Measurements from ENCODE around the gene PCBP3.
A peak's percentile ranks its signal among the peaks of the same experiment; 100 is the strongest.

The PCBP3 gene

GRCh38 chr21:45636951-45637646 is 6.4 kb upstream of the PCBP3 start:
- Histone ChIP-seq H3K4me3 (ENCODE audit: low read length in 2 of 2) (no peak overlapping the region), H3K9ac (ENCODE audit: low read length in 2 of 2) (no peak overlapping the region), H3K9me3 (ENCODE audit: control insufficient read depth in 2 of 2, low read length in 2 of 2) (no peaks in the 10 kb centered on the region)

GRCh38 chr21:45637883-45638282 is 5.6 kb upstream of the PCBP3 start:
- no peaks in the 10 kb centered on the region for H3K4me1 ChIP-seq (ENCODE audit: control insufficient read depth, insufficient read depth, low read length)
- no peaks in the 10 kb centered on the region for H3K9me3 ChIP-seq (ENCODE audit: control insufficient read depth in 2 of 2, low read length in 2 of 2)
- no peak overlapping the region for H3K9ac ChIP-seq (ENCODE audit: low read length in 2 of 2)
- no peaks in the 10 kb centered on the region for H3K27me3 ChIP-seq (ENCODE audit: control insufficient read depth in 1 of 2, insufficient read depth in 2 of 2, low read length in 2 of 2)
- H3K27ac ChIP-seq (ENCODE audit: low read length) = no peak overlapping the region
- H3K4me3 ChIP-seq (ENCODE audit: low read length in 2 of 2) = no peak overlapping the region
- no peaks in the 10 kb centered on the region for H3K36me3 ChIP-seq (ENCODE audit: control insufficient read depth in 2 of 2, insufficient read depth in 2 of 2, low read length in 2 of 2)

More at GRCh38 chr21:45636951-45637646, 6.4 kb upstream of the PCBP3 start:
- Histone ChIP-seq H3K36me3 (ENCODE audit: control insufficient read depth in 2 of 2, insufficient read depth in 2 of 2, low read length in 2 of 2) (no peaks in the 10 kb centered on the region), H3K27me3 (ENCODE audit: control insufficient read depth in 1 of 2, insufficient read depth in 2 of 2, low read length in 2 of 2) (no peaks in the 10 kb centered on the region), H3K27ac (ENCODE audit: low read length) (no peak overlapping the region), H3K4me1 (ENCODE audit: control insufficient read depth, insufficient read depth, low read length) (no peaks in the 10 kb centered on the region)

GRCh38 chr21:45638707-45639106 is 4.8 kb upstream of the PCBP3 start:
- H3K9ac ChIP-seq (ENCODE audit: low read length in 2 of 2) = no peak overlapping the region
- H3K27me3 ChIP-seq (ENCODE audit: control insufficient read depth in 1 of 2, insufficient read depth in 2 of 2, low read length in 2 of 2) = no peaks in the 10 kb centered on the region
- no peaks in the 10 kb centered on the region for H3K9me3 ChIP-seq (ENCODE audit: control insufficient read depth in 2 of 2, low read length in 2 of 2)
- H3K4me1 ChIP-seq (ENCODE audit: control insufficient read depth, insufficient read depth, low read length) = no peaks in the 10 kb centered on the region
- H3K4me3 ChIP-seq (ENCODE audit: low read length in 2 of 2) = no peak overlapping the region
- no peaks in the 10 kb centered on the region for H3K36me3 ChIP-seq (ENCODE audit: control insufficient read depth in 2 of 2, insufficient read depth in 2 of 2, low read length in 2 of 2)
- H3K27ac ChIP-seq (ENCODE audit: low read length) = no peak overlapping the region

- Histone ChIP-seq H3K27ac (ENCODE audit: low read length) (no peak overlapping the region), H3K4me1 (ENCODE audit: control insufficient read depth, insufficient read depth, low read length) (peaks cover 3% of the 10 kb centered on the region), H3K4me3 (ENCODE audit: low read length in 2 of 2) (no peak overlapping the region), H3K27me3 (ENCODE audit: control insufficient read depth in 1 of 2, insufficient read depth in 2 of 2, low read length in 2 of 2) (peaks cover 0 to under 1% of the 10 kb centered on the region in 2 donors), H3K36me3 (ENCODE audit: control insufficient read depth in 2 of 2, insufficient read depth in 2 of 2, low read length in 2 of 2) (no peaks in the 10 kb centered on the region), H3K9me3 (ENCODE audit: control insufficient read depth in 2 of 2, low read length in 2 of 2) (no peaks in the 10 kb centered on the region), H3K9ac (ENCODE audit: low read length in 2 of 2) (no peak overlapping the region)
Observed at GRCh38 chr21:45639206-45640000, 4.1 kb upstream of the PCBP3 start.

GRCh38 chr21:45640001-45640887 is 3.3 kb upstream of the PCBP3 start:
- Histone ChIP-seq H3K4me1 (ENCODE audit: control insufficient read depth, insufficient read depth, low read length) (peaks cover 7% of the 10 kb centered on the region), H3K9ac (ENCODE audit: low read length in 2 of 2) (no peak overlapping the region), H3K9me3 (ENCODE audit: control insufficient read depth in 2 of 2, low read length in 2 of 2) (no peaks in the 10 kb centered on the region), H3K27me3 (ENCODE audit: control insufficient read depth in 1 of 2, insufficient read depth in 2 of 2, low read length in 2 of 2) (peaks cover 0 to 5% of the 10 kb centered on the region in 2 donors), H3K27ac (ENCODE audit: low read length) (no peak overlapping the region), H3K36me3 (ENCODE audit: control insufficient read depth in 2 of 2, insufficient read depth in 2 of 2, low read length in 2 of 2) (no peaks in the 10 kb centered on the region), H3K4me3 (ENCODE audit: low read length in 2 of 2) (no peak overlapping the region)

- Histone ChIP-seq H3K4me1 (ENCODE audit: control insufficient read depth, insufficient read depth, low read length) (peaks cover 7% of the 10 kb centered on the region), H3K4me3 (ENCODE audit: low read length in 2 of 2) (no peak overlapping the region), H3K27me3 (ENCODE audit: control insufficient read depth in 1 of 2, insufficient read depth in 2 of 2, low read length in 2 of 2) (peaks cover 0 to 5% of the 10 kb centered on the region in 2 donors), H3K9me3 (ENCODE audit: control insufficient read depth in 2 of 2, low read length in 2 of 2) (no peaks in the 10 kb centered on the region), H3K9ac (ENCODE audit: low read length in 2 of 2) (no peak overlapping the region), H3K27ac (ENCODE audit: low read length) (no peak overlapping the region), H3K36me3 (ENCODE audit: control insufficient read depth in 2 of 2, insufficient read depth in 2 of 2, low read length in 2 of 2) (no peaks in the 10 kb centered on the region)
Observed at GRCh38 chr21:45640888-45641479, 2.5 kb upstream of the PCBP3 start.

GRCh38 chr21:45641480-45642035 is 2.0 kb upstream of the PCBP3 start:
- peaks cover 0 to 7% of the 10 kb centered on the region in 2 donors for H3K27me3 ChIP-seq (ENCODE audit: control insufficient read depth in 1 of 2, insufficient read depth in 2 of 2, low read length in 2 of 2)

GRCh38 chr21:45642122-45642813 is 1.3 kb upstream of the PCBP3 start:
- peaks cover 0 to 10% of the 10 kb centered on the region in 2 donors for H3K27me3 ChIP-seq (ENCODE audit: control insufficient read depth in 1 of 2, insufficient read depth in 2 of 2, low read length in 2 of 2)
- H3K27ac ChIP-seq (ENCODE audit: low read length) = no peak overlapping the region
- no peak overlapping the region for H3K9ac ChIP-seq (ENCODE audit: low read length in 2 of 2)
- H3K4me1 ChIP-seq (ENCODE audit: control insufficient read depth, insufficient read depth, low read length) = peaks cover 7% of the 10 kb centered on the region
- H3K4me3 ChIP-seq (ENCODE audit: low read length in 2 of 2) = peak overlapping the region in 1 of 2 donors; percentile 35
- no peaks in the 10 kb centered on the region for H3K36me3 ChIP-seq (ENCODE audit: control insufficient read depth in 2 of 2, insufficient read depth in 2 of 2, low read length in 2 of 2)
- H3K9me3 ChIP-seq (ENCODE audit: control insufficient read depth in 2 of 2, low read length in 2 of 2) = no peaks in the 10 kb centered on the region

More at GRCh38 chr21:45641480-45642035, 2.0 kb upstream of the PCBP3 start:
- no peaks in the 10 kb centered on the region for H3K9me3 ChIP-seq (ENCODE audit: control insufficient read depth in 2 of 2, low read length in 2 of 2)
- H3K27ac ChIP-seq (ENCODE audit: low read length) = no peak overlapping the region
- H3K36me3 ChIP-seq (ENCODE audit: control insufficient read depth in 2 of 2, insufficient read depth in 2 of 2, low read length in 2 of 2) = no peaks in the 10 kb centered on the region
- H3K4me1 ChIP-seq (ENCODE audit: control insufficient read depth, insufficient read depth, low read length) = peaks cover 7% of the 10 kb centered on the region
- H3K4me3 ChIP-seq (ENCODE audit: low read length in 2 of 2) = no peak overlapping the region
- H3K9ac ChIP-seq (ENCODE audit: low read length in 2 of 2) = no peak overlapping the region

GRCh38 chr21:45644041-45644906 is 749 bp downstream of the PCBP3 start:
- Histone ChIP-seq H3K27ac (ENCODE audit: low read length) (no peak overlapping the region), H3K27me3 (ENCODE audit: control insufficient read depth in 1 of 2, insufficient read depth in 2 of 2, low read length in 2 of 2) (peaks cover 0 to 12% of the 10 kb centered on the region in 2 donors)

More at GRCh38 chr21:45644041-45644906, 749 bp downstream of the PCBP3 start:
- no peaks in the 10 kb centered on the region for H3K9me3 ChIP-seq (ENCODE audit: control insufficient read depth in 2 of 2, low read length in 2 of 2)
- H3K9ac ChIP-seq (ENCODE audit: low read length in 2 of 2) = no peak overlapping the region
- H3K4me3 ChIP-seq (ENCODE audit: low read length in 2 of 2) = peak overlapping the region; percentile 40 to 68
- no peaks in the 10 kb centered on the region for H3K36me3 ChIP-seq (ENCODE audit: control insufficient read depth in 2 of 2, insufficient read depth in 2 of 2, low read length in 2 of 2)
- H3K4me1 ChIP-seq (ENCODE audit: control insufficient read depth, insufficient read depth, low read length) = peaks cover 7% of the 10 kb centered on the region
